K562 (cell line): ENCODE results near the gene FRMD3. TPM values are rescaled to one million over a fixed set of nuclear protein-coding genes. Genes with fewer than 3 reads are reported as not detected.

Experiments
- ATAC-seq: fragments of 200-7000 bp; cut with Tn5 transposase; 3 replicates; pipeline ENCODE4 v1.9.1; 2020; ENCODE audit warnings: moderate library complexity
- BruUV-seq: library from RNA; stranded (reverse); fragments of 400-500 nt; replicated peaks from 2 replicates; lab custom pipeline; 2021; lab: Mats Ljungman, UMichigan
- CTCF ChIA-PET: fragments of 300-600 bp; formaldehyde crosslinking; extraction: SDS; loops from one replicate; lab custom pipeline; 2021; ENCODE audit warnings: low intra/inter-chr PET ratio; lab: Yijun Ruan, JAX
- POLR2A ChIA-PET: fragments of 300-600, 350-650 bp; sonication (Branson Sonifier 250); formaldehyde crosslinking; extraction: SDS; loops from one replicate; lab custom pipeline; 2021; ENCODE audit warnings: antibody characterized with exemption, inconsistent platforms; lab: Yijun Ruan, JAX
- DNase-seq, 4 experiments: peaks; one replicate each; pipeline versions ENCODE4 v3.0.0 to v3.0.0-alpha.2; 2011 to 2018; ENCODE audit warnings: low spot score in 3 of 4, mixed read lengths in 3 of 4; ENCODE audit errors: extremely low read depth in 1 of 4
- FAIRE-seq: peaks from 2 replicates; lab custom pipeline; 2011; peaks lifted over from hg19 to GRCh38; lab: Jason Lieb, UNC
- H2AFZ ChIP-seq: 2 replicates; pipeline ENCODE4 v1.6.0; 2011; ENCODE audit warnings: low read depth, low read length, control low read depth, inconsistent platforms
- H3K27ac ChIP-seq: fragments of 200-600 bp; 3 replicates; pipeline ENCODE4 v1.8.0; 2011; ENCODE audit warnings: low read depth, mild to moderate bottlenecking, control low read depth, inconsistent platforms, low read length, moderate library complexity, mixed read lengths; ENCODE audit errors: extremely low read depth
- H3K27me3 ChIP-seq, 2 experiments: fragments of 300-600 bp in 1 of 2; 2 replicates in 1 of 2; 3 replicates in 1 of 2; pipeline versions ENCODE4 v1.6.0 to v1.8.0; 2011; ENCODE audit warnings: inconsistent platforms in 2 of 2, low read length in 2 of 2, mild to moderate bottlenecking in 1 of 2, mixed read lengths in 1 of 2, moderate library complexity in 1 of 2; ENCODE audit not compliant: control insufficient read depth in 2 of 2, insufficient read depth in 2 of 2
- H3K36me3 ChIP-seq: fragments of 300-600 bp; 3 replicates; pipeline ENCODE4 v1.8.0; 2011; ENCODE audit warnings: mild to moderate bottlenecking, low read length, inconsistent platforms; ENCODE audit not compliant: control insufficient read depth, insufficient read depth
- H3K4me1 ChIP-seq, 2 experiments: fragments of 200-600 bp in 1 of 2; replicated peaks in 1 of 2; 2 replicates in 1 of 2; 3 replicates in 1 of 2; pipeline versions ENCODE4 v1.5.1 to v1.8.0; 2011; ENCODE audit warnings: inconsistent platforms in 2 of 2, low read length in 2 of 2, mild to moderate bottlenecking in 1 of 2, mixed read lengths in 1 of 2, moderate library complexity in 1 of 2; ENCODE audit not compliant: control insufficient read depth in 2 of 2, insufficient read depth in 2 of 2
- H3K4me2 ChIP-seq: 2 replicates; pipeline ENCODE4 v1.6.1; 2011; ENCODE audit warnings: low read length, control low read depth, inconsistent platforms, mixed read lengths; ENCODE audit not compliant: insufficient read depth
- H3K4me3 ChIP-seq: fragments of 200-600 bp; sonication (generic), shearing (Covaris generic); 2 replicates; pipeline ENCODE4 v1.5.1; 2016; ENCODE audit warnings: control low read depth, inconsistent platforms
- H3K79me2 ChIP-seq: fragments of 200-600 bp; 3 replicates; pipeline ENCODE4 v1.8.0; 2011; ENCODE audit warnings: low read length, inconsistent platforms; ENCODE audit not compliant: control insufficient read depth, insufficient read depth
- H3K9ac ChIP-seq, 2 experiments: 2 replicates each; pipeline versions ENCODE4 v1.6.0 to v1.6.1; 2011; ENCODE audit warnings: low read depth in 2 of 2, low read length in 2 of 2, control low read depth in 1 of 2, inconsistent platforms in 1 of 2, mild to moderate bottlenecking in 1 of 2, mixed read lengths in 1 of 2; ENCODE audit not compliant: insufficient read depth in 1 of 2
- H3K9me1 ChIP-seq: one replicate; pipeline ENCODE4 v1.6.0; 2011; ENCODE audit warnings: inconsistent platforms, mild to moderate bottlenecking, low read length, moderate library complexity; ENCODE audit not compliant: control insufficient read depth, insufficient read depth
- H3K9me3 ChIP-seq: replicated peaks from 2 replicates; pipeline ENCODE4 v1.5.1; 2011; ENCODE audit warnings: low read depth, low read length, inconsistent platforms; ENCODE audit not compliant: control insufficient read depth, insufficient read depth
- H4K20me1 ChIP-seq: replicated peaks from 2 replicates; pipeline ENCODE4 v1.6.1; 2011; ENCODE audit warnings: low read length, inconsistent platforms, mixed read lengths; ENCODE audit not compliant: control insufficient read depth, insufficient read depth
- BRCA1 ChIP-seq, 2 experiments: fragments of 450-650 bp in 1 of 2; sonication (generic) in 1 of 2; formaldehyde crosslinking in 1 of 2; IDR thresholded peaks; 2 replicates each; pipeline versions ENCODE4 v1.5.0 to v1.6.1; 2017 to 2020; ENCODE audit warnings: mild to moderate bottlenecking in 1 of 2, missing genetic modification reagents in 1 of 2
- NFIC ChIP-seq: fragments of 450-650 bp; IDR thresholded peaks from 2 replicates; pipeline ENCODE4 v1.6.1; 2017; ENCODE audit warnings: mild to moderate bottlenecking, inconsistent platforms
- SAFB2 ChIP-seq: fragments of 200-400 bp; formaldehyde crosslinking; IDR thresholded peaks from 2 replicates; pipeline ENCODE4 v1.6.1; 2018; ENCODE audit warnings: borderline replicate concordance, low read length, low read depth, moderate library complexity; ENCODE audit not compliant: severe bottlenecking
- SMAD4 ChIP-seq: fragments of 250-450 bp; sonication (Bioruptor Pico); conservative IDR thresholded peaks from 2 replicates; pipeline ENCODE4 v1.8.0; 2021; ENCODE audit warnings: inconsistent platforms, mild to moderate bottlenecking, moderate library complexity
- TCF7L2 ChIP-seq: fragments of 150-350 bp; IDR thresholded peaks from 2 replicates; pipeline ENCODE4 v1.6.1; 2016; ENCODE audit warnings: low read depth, mild to moderate bottlenecking, low read length, moderate library complexity
- ZKSCAN1 ChIP-seq: fragments of 150-350 bp; IDR thresholded peaks from 2 replicates; pipeline ENCODE4 v1.6.1; 2016; ENCODE audit warnings: low read depth, low read length
- WGBS: fragments of 100-300 bp; shearing (Covaris generic); methylation state at CpG from one replicate; pipeline ENCODE4 v1.1.6; 2016; ENCODE audit warnings: low coverage, mixed read lengths; ENCODE audit not compliant: insufficient coverage; ENCODE audit errors: missing lambda C conversion rate; 5-methylcytosine and 5-hydroxymethylcytosine counted together
- in situ Hi-C: fragments of 300-500 bp; cut with MboI; formaldehyde crosslinking; loops from 4 replicates; pipeline ENCODE4 v1.15.0; 2018; ENCODE audit warnings: inconsistent platforms, mixed read lengths
- intact Hi-C: fragments of 100-400 bp; cut with micrococcal nuclease; formaldehyde crosslinking; loops from 2 replicates; pipeline ENCODE4 v1.14.2; 2022
- polyA plus RNA-seq, 8 experiments: library from polyadenylated mRNA; depleted of rRNA in 4 of 8; stranded (reverse) in 5 of 8; unstranded in 3 of 8; fragments of >200 nt; fragmentation: Nextera tagmentation in 2 of 8; fragmentation: Illumina TruSeq in 1 of 8; extraction: Ambion mirVana in 2 of 8; extraction: Trizol in 1 of 8; gene quantifications; 2 replicates each; pipeline versions ENCODE4 v1.2.1 to v1.2.3, GENCODE V29; 2011 to 2014; ENCODE audit warnings: inconsistent platforms in 1 of 8, missing spikeins in 1 of 8
- total RNA-seq, 7 experiments: library from RNA; depleted of rRNA in 6 of 7; stranded (reverse); fragments of >200 nt in 6 of 7; fragmentation: Illumina TruSeq in 2 of 7; extraction: Trizol in 2 of 7; gene quantifications; 2 replicates each; pipeline versions ENCODE4 v1.2.1 to v1.2.3, GENCODE V29; 2011 to 2021; ENCODE audit warnings: low replicate concordance in 1 of 7
- TF ChIP-seq, protein P1 (sequence below): fragments of 250-450 bp; sonication (Bioruptor Pico); IDR thresholded peaks from 2 replicates; pipeline ENCODE4 v1.4.0; 2020; ENCODE audit warnings: mild to moderate bottlenecking, moderate library complexity
- TF ChIP-seq, protein P2 (sequence below): sonication (generic); formaldehyde crosslinking; IDR thresholded peaks from 2 replicates; pipeline ENCODE4 v1.9.0; 2022; ENCODE audit warnings: mild to moderate bottlenecking, missing genetic modification reagents
- TF ChIP-seq, protein P3 (sequence below): fragments of 250-450 bp; sonication (Bioruptor Pico); IDR thresholded peaks from 2 replicates; pipeline ENCODE4 v1.5.0; 2021
- TF ChIP-seq, protein P4 (sequence below): fragments of 250-450 bp; sonication (Bioruptor Pico); IDR thresholded peaks from 2 replicates; pipeline ENCODE4 v1.4.0; 2020

The FRMD3 gene
- total and polyA plus RNA-seq, 9 of the 15 experiments (the other 6 are each of a cell fraction or from before 2014, with no cell fraction given) = 0.09 to 0.51 (median 0.21) TPM

DNA sequence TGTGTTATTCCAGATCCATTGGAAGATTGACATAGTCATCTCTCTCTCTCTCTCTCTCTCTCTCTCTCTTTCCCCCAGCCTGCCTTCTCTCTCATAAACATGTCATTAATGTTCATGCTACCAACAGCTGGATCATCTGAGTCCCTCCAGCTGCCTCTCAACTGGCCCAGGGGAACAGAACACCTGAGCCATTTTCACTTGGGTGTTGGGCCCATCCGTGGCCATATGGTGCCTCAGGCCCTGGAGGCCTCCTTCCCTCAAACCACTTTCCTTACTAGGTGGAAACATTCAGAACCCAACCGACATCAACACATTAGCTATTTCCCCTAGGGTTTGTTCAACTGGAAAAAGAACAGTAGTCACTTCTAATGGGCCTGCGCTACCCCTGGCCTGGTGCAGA, 196.2 kb downstream of the FRMD3 start:
- Histone ChIP-seq H3K79me2 (no peaks in the 10 kb centered on the region), H3K27me3 (no peaks in the 10 kb centered on the region), H3K9me3 (no peaks in the 10 kb centered on the region), H2AFZ (no peak overlapping the region), H3K27ac (no peak overlapping the region), H3K4me2 (no peak overlapping the region), H4K20me1 (no peaks in the 10 kb centered on the region), H3K4me1 (no peaks in the 10 kb centered on the region), H3K9me1 (no peaks in the 10 kb centered on the region), H3K36me3 (no peaks in the 10 kb centered on the region), H3K9ac (no peak overlapping the region), H3K4me3 (no peak overlapping the region)
- in situ Hi-C loops = loop anchor here (25.0 kb wide), 1 partner anchor 570 kb away; the partner anchor contains the start of gene KIF27
- 32% methylated on average over 3 of the region's 3 CpGs for WGBS
- no TSS peak for BruUV-seq
- ChIA-PET POLR2A (interaction anchor here (0.7 kb wide), 1 partner anchor 61 kb away, joined by 3 read pairs; no protein-coding TSS in a partner anchor), CTCF (no interaction called here)
- no peak for TF ChIP-seq SMAD4 (CRISPR knock-in tag)
- TF ChIP-seq TCF7L2 = no peak
- TF ChIP-seq, protein P1, sequence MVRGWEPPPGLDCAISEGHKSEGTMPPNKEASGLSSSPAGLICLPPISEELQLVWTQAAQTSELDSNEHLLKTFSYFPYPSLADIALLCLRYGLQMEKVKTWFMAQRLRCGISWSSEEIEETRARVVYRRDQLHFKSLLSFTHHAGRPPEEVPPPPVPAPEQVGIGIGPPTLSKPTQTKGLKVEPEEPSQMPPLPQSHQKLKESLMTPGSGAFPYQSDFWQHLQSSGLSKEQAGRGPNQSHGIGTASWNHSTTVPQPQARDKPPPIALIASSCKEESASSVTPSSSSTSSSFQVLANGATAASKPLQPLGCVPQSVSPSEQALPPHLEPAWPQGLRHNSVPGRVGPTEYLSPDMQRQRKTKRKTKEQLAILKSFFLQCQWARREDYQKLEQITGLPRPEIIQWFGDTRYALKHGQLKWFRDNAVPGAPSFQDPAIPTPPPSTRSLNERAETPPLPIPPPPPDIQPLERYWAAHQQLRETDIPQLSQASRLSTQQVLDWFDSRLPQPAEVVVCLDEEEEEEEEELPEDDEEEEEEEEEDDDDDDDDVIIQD = no peak
- no peak for TF ChIP-seq SAFB2
- TF ChIP-seq, protein P2, sequence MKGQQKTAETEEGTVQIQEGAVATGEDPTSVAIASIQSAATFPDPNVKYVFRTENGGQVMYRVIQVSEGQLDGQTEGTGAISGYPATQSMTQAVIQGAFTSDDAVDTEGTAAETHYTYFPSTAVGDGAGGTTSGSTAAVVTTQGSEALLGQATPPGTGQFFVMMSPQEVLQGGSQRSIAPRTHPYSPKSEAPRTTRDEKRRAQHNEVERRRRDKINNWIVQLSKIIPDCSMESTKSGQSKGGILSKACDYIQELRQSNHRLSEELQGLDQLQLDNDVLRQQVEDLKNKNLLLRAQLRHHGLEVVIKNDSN (CRISPR knock-in tag) = no peak
- TF ChIP-seq, protein P3, sequence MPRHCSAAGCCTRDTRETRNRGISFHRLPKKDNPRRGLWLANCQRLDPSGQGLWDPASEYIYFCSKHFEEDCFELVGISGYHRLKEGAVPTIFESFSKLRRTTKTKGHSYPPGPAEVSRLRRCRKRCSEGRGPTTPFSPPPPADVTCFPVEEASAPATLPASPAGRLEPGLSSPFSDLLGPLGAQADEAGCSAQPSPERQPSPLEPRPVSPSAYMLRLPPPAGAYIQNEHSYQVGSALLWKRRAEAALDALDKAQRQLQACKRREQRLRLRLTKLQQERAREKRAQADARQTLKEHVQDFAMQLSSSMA (CRISPR knock-in tag) = no peak
- TF ChIP-seq ZKSCAN1 = no peak
- no peak for TF ChIP-seq NFIC
- TF ChIP-seq, protein P4, sequence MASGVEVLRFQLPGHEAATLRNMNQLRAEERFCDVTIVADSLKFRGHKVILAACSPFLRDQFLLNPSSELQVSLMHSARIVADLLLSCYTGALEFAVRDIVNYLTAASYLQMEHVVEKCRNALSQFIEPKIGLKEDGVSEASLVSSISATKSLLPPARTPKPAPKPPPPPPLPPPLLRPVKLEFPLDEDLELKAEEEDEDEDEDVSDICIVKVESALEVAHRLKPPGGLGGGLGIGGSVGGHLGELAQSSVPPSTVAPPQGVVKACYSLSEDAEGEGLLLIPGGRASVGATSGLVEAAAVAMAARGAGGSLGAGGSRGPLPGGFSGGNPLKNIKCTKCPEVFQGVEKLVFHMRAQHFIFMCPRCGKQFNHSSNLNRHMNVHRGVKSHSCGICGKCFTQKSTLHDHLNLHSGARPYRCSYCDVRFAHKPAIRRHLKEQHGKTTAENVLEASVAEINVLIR (CRISPR knock-in tag) = no peak
- TF ChIP-seq BRCA1 (IDR thresholded peaks at IDR 0.05) = no peak
- TF ChIP-seq BRCA1 (CRISPR knock-in tag; IDR thresholded peaks at IDR 0.05) = no peak
- no peak for ATAC-seq
- intact Hi-C loops = no loop called here
- DNase-seq = no peak
- FAIRE-seq = no peak
